ENCODE results near the gene CNTN6. TPM values are rescaled to one million over a fixed set of nuclear protein-coding genes. Genes with fewer than 3 reads are reported as not detected.
A peak's percentile ranks its signal among the peaks of the same experiment; 100 is the strongest.

CNTN6 gene
- total RNA-seq, 4 donors from 2014 or later: 7.7 to 16.4 (median 8.9) TPM

DNA sequence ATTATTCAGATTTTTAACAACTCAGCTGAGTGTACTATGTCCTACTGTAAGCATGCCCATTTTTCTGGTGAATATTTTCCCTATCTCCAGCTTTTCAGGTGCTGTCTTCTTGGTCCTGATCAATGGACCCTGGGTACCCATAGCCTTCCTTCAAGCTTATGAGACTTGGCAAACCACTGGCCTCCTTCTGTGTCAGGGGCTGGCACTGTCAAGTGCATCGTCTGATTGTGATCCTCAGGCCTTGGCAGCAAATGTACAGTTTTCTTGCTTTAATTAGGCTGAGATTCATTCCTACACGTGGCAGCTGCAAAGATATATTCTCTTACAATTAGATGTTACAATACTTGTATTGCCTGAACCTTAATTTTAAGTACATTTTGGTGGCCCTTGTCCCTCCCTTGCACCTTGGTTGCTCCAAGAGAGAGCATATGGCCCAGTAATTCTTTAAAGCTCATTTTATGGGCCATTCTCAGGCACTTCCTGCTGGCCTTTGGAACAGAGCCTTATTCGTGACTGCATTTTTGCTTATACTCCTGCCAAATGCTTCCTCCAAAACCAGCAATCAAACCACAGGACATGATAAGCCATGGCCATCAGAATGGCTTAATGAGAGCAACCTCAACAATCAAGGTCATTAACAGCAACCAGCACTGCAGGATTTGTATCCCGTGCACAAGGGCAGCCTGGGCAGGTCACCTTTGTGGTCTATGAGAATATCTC, 179.9 kb downstream of the CNTN6 start:
- no peaks in the 10 kb centered on the region for H3K9me3 ChIP-seq
- no peaks in the 10 kb centered on the region for H3K27me3 ChIP-seq
- 73 to 83% methylated on average over 4 of the region's 4 CpGs for WGBS, 2 donors
- H3K36me3 ChIP-seq: no peaks in the 10 kb centered on the region
- intact Hi-C loops (cut with DNase I): no loop called here
- no peak for DNase-seq
- no peak overlapping the region for H3K4me3 ChIP-seq (replicated peaks in 1 of 3)
- TF ChIP-seq, protein P1, sequence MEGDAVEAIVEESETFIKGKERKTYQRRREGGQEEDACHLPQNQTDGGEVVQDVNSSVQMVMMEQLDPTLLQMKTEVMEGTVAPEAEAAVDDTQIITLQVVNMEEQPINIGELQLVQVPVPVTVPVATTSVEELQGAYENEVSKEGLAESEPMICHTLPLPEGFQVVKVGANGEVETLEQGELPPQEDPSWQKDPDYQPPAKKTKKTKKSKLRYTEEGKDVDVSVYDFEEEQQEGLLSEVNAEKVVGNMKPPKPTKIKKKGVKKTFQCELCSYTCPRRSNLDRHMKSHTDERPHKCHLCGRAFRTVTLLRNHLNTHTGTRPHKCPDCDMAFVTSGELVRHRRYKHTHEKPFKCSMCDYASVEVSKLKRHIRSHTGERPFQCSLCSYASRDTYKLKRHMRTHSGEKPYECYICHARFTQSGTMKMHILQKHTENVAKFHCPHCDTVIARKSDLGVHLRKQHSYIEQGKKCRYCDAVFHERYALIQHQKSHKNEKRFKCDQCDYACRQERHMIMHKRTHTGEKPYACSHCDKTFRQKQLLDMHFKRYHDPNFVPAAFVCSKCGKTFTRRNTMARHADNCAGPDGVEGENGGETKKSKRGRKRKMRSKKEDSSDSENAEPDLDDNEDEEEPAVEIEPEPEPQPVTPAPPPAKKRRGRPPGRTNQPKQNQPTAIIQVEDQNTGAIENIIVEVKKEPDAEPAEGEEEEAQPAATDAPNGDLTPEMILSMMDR (IDR thresholded peaks at IDR 0.05): no peak
- no peak for TF ChIP-seq POLR2A (IDR thresholded peaks at IDR 0.05)
- no peaks in the 10 kb centered on the region for H3K4me1 ChIP-seq
- no peak overlapping the region for H3K27ac ChIP-seq

DNA sequence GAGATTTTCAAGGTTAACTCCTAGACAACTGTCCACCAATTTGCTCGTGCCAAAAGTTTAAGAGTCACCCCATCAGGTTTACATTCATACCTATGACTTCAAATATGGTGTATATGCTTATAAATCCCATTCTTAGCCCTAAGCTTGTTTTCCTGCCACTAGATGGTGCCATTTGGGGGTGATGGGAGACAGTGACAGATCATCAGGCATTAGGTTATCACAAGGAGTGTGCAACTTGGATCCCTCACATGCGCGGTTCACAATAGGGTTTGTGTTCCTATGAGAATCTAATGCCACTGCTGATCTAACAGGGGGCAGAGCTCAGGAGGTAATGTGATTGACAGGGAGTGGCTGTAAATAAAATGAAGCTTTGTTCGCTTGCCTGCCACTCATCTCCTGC, 182.7 kb downstream of the CNTN6 start:
- no peaks in the 10 kb centered on the region for H3K27me3 ChIP-seq
- no peaks in the 10 kb centered on the region for H3K4me1 ChIP-seq
- DNase-seq: no peak
- no peak for TF ChIP-seq POLR2A (IDR thresholded peaks at IDR 0.05)
- TF ChIP-seq, protein P1 (IDR thresholded peaks at IDR 0.05): peak in 1 of 6 experiments; percentile 15
- whole genome bisulfite sequencing, 2 donors: 82 to 83% methylated on average over 4 of the region's 4 CpGs
- no peaks in the 10 kb centered on the region for H3K9me3 ChIP-seq
- no peak overlapping the region for H3K27ac ChIP-seq
- H3K36me3 ChIP-seq: no peaks in the 10 kb centered on the region
- no peak overlapping the region for H3K4me3 ChIP-seq (replicated peaks in 1 of 3)
- intact Hi-C loops (cut with DNase I): no loop called here

DNA sequence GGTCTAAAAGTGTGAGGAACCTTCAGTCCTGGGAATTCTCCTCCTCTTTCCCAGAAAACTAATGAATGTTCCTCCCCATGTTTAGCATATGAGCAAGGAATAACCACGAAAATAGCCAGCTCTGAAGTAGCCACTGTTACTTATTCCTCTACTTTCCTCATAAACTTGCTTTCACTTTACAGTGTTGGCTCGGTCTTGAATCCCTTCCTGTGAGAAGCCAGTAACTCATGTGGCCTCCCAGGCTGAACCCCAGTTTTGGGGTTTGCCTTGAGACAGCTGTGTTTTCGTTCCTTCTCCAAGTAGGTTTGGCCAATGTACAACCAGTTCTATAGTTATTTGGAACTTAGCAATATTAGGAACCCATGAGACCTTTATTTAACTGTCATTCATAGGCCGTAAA, 195.0 kb downstream of the CNTN6 start:
- TF ChIP-seq POLR2A (IDR thresholded peaks at IDR 0.05): no peak
- TF ChIP-seq, protein P1 (IDR thresholded peaks at IDR 0.05): no peak
- H3K9me3 ChIP-seq: no peaks in the 10 kb centered on the region
- no peak overlapping the region for H3K4me3 ChIP-seq (replicated peaks in 1 of 3)
- H3K27me3 ChIP-seq: no peaks in the 10 kb centered on the region
- WGBS, 2 donors: 87 to 92% methylated on average over 4 of the region's 4 CpGs
- H3K27ac ChIP-seq: no peak overlapping the region
- intact Hi-C loops (cut with DNase I): no loop called here
- no peak for DNase-seq
- no peaks in the 10 kb centered on the region for H3K4me1 ChIP-seq
- no peaks in the 10 kb centered on the region for H3K36me3 ChIP-seq

DNA sequence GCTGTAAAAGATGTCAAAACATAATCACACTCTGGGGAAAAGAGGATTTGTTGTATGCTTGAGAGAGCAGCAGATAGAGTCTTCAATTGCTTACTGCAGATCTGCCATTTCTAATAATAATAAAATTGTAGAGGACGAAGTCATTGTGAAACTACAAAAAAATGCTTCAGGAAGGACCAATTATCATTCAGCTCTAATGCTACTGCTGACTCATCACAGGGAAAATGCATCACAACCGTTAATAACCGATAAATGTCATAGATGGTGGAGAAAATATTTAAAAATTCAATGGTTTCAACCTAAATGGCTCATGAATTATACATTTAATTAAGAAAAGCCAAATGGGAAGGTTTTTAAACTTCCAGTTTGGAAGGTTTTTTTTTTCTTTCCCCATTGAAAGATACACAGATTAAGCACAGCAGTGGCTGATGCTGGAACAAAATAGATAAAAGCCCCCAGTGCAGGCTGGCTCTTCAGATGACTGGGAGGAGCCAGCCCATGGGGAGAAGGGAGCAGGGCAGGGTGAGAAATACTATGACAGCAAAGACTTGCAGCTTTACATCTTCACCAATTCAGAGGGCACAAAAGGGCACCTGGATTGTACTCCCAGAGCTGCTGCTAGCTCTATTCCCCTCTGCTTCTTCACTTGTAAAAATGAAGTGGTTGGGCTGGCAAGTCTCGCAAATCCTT, 196.1 kb downstream of the CNTN6 start:
- no peak for TF ChIP-seq POLR2A (IDR thresholded peaks at IDR 0.05)
- TF ChIP-seq, protein P1 (IDR thresholded peaks at IDR 0.05): no peak
- no peak overlapping the region for H3K4me3 ChIP-seq (replicated peaks in 1 of 3)
- no peaks in the 10 kb centered on the region for H3K4me1 ChIP-seq
- H3K27me3 ChIP-seq: no peaks in the 10 kb centered on the region
- intact Hi-C loops (cut with DNase I): no loop called here
- H3K36me3 ChIP-seq: no peaks in the 10 kb centered on the region
- 89 to 91% methylated on average over 4 of the region's 4 CpGs for WGBS, 2 donors
- no peak for DNase-seq
- H3K27ac ChIP-seq: no peak overlapping the region
- no peaks in the 10 kb centered on the region for H3K9me3 ChIP-seq

DNA sequence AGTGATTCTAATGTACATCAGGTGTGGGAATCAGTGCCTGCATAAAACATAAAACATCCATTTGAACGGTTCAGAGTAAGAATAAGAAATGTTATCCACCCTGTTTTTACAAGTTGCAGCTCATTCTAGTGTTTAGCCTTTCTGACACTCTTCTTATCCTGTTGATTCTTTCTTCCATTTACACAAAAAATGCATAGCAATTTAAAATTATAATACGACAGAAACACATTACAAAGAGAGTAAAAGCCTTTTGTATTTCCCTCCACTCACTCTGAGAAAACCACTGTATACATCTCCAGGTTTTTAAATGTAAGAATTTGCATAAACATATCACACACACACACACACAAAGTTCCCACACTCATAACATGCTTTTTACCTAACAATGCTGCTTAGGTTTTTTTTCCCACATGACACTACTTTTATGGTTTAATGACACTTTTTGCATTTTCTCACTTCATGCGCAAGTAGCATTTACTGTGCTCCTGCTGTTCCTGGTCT, 199.8 kb downstream of the CNTN6 start:
- 64 to 69% methylated on average over 3 of the region's 3 CpGs for WGBS, 2 donors
- Histone ChIP-seq H3K4me1 (no peaks in the 10 kb centered on the region), H3K36me3 (no peaks in the 10 kb centered on the region), H3K27me3 (no peaks in the 10 kb centered on the region), H3K9me3 (no peaks in the 10 kb centered on the region), H3K27ac (no peak overlapping the region), H3K4me3 (replicated peaks in 1 of 3) (no peak overlapping the region)
- intact Hi-C loops (cut with DNase I): no loop called here
- TF ChIP-seq, protein P1 (IDR thresholded peaks at IDR 0.05): no peak
- no peak for TF ChIP-seq POLR2A (IDR thresholded peaks at IDR 0.05)
- no peak for DNase-seq
